ENCODE data around the gene RGP1.

RGP1 gene

DNA sequence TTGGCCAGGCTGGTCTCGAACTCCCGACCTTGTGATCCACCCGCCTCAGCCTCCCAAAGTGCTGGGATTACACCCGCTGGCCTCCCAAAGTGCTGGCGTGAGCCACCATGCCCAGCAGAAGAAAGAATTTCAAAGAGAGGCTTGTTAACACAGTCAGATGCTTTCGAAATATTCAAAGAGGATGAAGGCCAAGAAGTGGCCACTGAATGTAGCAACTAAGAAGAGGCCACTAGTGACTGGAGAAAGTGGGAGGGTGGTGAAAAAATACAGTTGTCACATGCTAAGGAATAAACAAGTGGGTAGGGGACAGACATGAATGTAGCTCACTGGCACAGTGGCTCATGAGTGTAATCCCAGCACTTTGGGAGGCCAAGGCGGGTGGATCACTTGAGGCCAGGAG lies 46.4 kb upstream of the RGP1 start:
- no peak overlapping the region for H3K4me3 ChIP-seq (ENCODE audit: low read length)
- H3K9ac ChIP-seq (ENCODE audit: low read length): no peak overlapping the region
- H3K79me2 ChIP-seq (ENCODE audit: low read length): no peaks in the 10 kb centered on the region
- H4K20me1 ChIP-seq (ENCODE audit: insufficient read depth, low read length): no peaks in the 10 kb centered on the region
- H3K27ac ChIP-seq (ENCODE audit: low read length): no peak overlapping the region
- H2AFZ ChIP-seq (ENCODE audit: low read length): no peak overlapping the region
- no peaks in the 10 kb centered on the region for H3K4me1 ChIP-seq (ENCODE audit: low read length)
- TF ChIP-seq, protein P1, sequence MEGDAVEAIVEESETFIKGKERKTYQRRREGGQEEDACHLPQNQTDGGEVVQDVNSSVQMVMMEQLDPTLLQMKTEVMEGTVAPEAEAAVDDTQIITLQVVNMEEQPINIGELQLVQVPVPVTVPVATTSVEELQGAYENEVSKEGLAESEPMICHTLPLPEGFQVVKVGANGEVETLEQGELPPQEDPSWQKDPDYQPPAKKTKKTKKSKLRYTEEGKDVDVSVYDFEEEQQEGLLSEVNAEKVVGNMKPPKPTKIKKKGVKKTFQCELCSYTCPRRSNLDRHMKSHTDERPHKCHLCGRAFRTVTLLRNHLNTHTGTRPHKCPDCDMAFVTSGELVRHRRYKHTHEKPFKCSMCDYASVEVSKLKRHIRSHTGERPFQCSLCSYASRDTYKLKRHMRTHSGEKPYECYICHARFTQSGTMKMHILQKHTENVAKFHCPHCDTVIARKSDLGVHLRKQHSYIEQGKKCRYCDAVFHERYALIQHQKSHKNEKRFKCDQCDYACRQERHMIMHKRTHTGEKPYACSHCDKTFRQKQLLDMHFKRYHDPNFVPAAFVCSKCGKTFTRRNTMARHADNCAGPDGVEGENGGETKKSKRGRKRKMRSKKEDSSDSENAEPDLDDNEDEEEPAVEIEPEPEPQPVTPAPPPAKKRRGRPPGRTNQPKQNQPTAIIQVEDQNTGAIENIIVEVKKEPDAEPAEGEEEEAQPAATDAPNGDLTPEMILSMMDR (IDR thresholded peaks at IDR 0.05; ENCODE audit: low read length): no peak
- TF ChIP-seq EZH2 (optimal IDR thresholded peaks at IDR 0.05; ENCODE audit: low read depth, low read length) (no peak), EZH2phosphoT487 (IDR thresholded peaks at IDR 0.05; ENCODE audit: low read length) (no peak)
- no peaks in the 10 kb centered on the region for H3K9me3 ChIP-seq (replicated peaks; ENCODE audit: insufficient read depth, low read length)
- H3F3A ChIP-seq (ENCODE audit: insufficient read depth, low read length): no peaks in the 10 kb centered on the region
- H3K9me2 ChIP-seq (replicated peaks; ENCODE audit: insufficient read depth, low read length): no peaks in the 10 kb centered on the region
- no peak overlapping the region for H3K4me2 ChIP-seq (ENCODE audit: low read depth, low read length)
- H3K27me3 ChIP-seq (replicated peaks; ENCODE audit: insufficient read depth, low read length): no peaks in the 10 kb centered on the region
- peaks cover 4% of the 10 kb centered on the region; the same call in 1 of the 2 replicates for H3K36me3 ChIP-seq (replicated peaks; ENCODE audit: insufficient read depth, low read length)
- no peak for DNase-seq

DNA sequence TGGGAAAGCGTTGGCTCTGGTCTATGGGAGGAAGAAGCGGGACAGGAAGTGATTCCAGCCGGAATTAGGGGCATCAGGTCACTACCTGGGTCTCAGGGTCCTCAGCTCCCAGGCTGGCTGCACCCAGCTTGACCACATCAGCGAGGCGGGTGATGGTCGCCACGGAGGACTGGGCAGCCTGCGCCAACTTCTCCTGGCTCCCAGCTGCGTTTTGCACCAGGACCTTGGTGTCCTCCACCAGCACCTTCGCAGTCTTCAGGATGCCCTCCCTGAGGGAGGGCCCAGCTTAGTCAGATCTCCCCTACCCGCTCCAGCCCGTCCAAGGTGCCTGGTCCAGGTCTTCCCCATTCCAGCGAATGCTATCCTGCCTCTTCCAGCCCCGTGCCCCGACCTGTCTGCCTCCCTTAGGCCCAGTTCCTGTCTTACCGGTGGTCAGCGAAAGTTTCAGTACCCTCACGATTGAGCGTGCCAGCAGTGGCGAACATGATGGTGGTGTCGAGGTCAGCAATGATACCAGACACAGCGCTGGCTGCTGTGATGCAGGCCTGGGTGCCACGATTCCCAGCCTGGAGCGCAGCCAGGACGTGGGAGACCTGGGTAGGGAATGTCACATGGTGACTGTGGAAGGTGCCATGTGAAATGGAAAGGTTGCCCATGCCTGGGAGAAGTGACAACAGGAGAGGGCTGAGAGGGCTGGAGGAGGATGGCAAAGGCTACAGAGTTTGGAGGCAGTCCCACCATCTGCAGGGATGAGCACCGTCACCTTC lies 45.0 kb upstream of the RGP1 start:
- TF ChIP-seq EZH2 (optimal IDR thresholded peaks at IDR 0.05; ENCODE audit: low read depth, low read length) (no peak), EZH2phosphoT487 (IDR thresholded peaks at IDR 0.05; ENCODE audit: low read length) (no peak)
- TF ChIP-seq, protein P1 (IDR thresholded peaks at IDR 0.05; ENCODE audit: low read length): no peak
- no peaks in the 10 kb centered on the region for H3K9me2 ChIP-seq (replicated peaks; ENCODE audit: insufficient read depth, low read length)

DNA sequence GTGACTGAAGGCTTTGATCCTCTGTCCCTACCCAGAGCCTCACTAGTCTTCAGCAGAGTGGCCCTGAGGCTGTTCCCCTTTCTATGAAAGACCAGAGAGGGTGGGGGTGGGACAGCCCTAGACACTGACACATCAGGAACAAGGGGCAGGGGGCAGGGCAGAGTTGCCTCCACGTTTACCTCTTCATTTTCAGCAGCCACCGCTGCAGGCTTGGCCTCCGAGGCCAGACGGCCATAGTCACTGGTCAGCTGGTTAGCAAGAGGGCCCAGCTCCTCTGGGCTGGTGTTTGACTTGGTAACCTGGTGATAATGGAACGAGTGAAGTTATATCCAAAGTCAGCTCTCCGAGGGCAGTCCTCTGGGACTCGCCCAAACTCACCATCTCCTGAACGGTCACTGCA lies 43.7 kb upstream of the RGP1 start:
- Histone ChIP-seq H3K4me2 (ENCODE audit: low read depth, low read length) (no peak overlapping the region), H3K9me2 (replicated peaks; ENCODE audit: insufficient read depth, low read length) (no peaks in the 10 kb centered on the region), H3F3A (ENCODE audit: insufficient read depth, low read length) (no peaks in the 10 kb centered on the region), H3K9ac (ENCODE audit: low read length) (no peak overlapping the region), H4K20me1 (ENCODE audit: insufficient read depth, low read length) (no peaks in the 10 kb centered on the region), H2AFZ (ENCODE audit: low read length) (no peak overlapping the region), H3K9me3 (replicated peaks; ENCODE audit: insufficient read depth, low read length) (no peaks in the 10 kb centered on the region), H3K36me3 (replicated peaks; ENCODE audit: insufficient read depth, low read length) (peaks cover 6% of the 10 kb centered on the region), H3K27ac (ENCODE audit: low read length) (no peak overlapping the region), H3K4me1 (ENCODE audit: low read length) (no peaks in the 10 kb centered on the region), H3K27me3 (replicated peaks; ENCODE audit: insufficient read depth, low read length) (no peaks in the 10 kb centered on the region), H3K79me2 (ENCODE audit: low read length) (no peaks in the 10 kb centered on the region), H3K4me3 (ENCODE audit: low read length) (no peak overlapping the region)
- TF ChIP-seq EZH2 (optimal IDR thresholded peaks at IDR 0.05; ENCODE audit: low read depth, low read length) (no peak), EZH2phosphoT487 (IDR thresholded peaks at IDR 0.05; ENCODE audit: low read length) (no peak)
- TF ChIP-seq, protein P1 (IDR thresholded peaks at IDR 0.05; ENCODE audit: low read length): no peak
- DNase-seq: no peak

More for the DNA sequence above, 45.0 kb upstream of the RGP1 start:
- peaks cover 6% of the 10 kb centered on the region; the same call in 1 of the 2 replicates for H3K36me3 ChIP-seq (replicated peaks; ENCODE audit: insufficient read depth, low read length)
- H3K27me3 ChIP-seq (replicated peaks; ENCODE audit: insufficient read depth, low read length): no peaks in the 10 kb centered on the region
- H3K4me1 ChIP-seq (ENCODE audit: low read length): no peaks in the 10 kb centered on the region
- H3F3A ChIP-seq (ENCODE audit: insufficient read depth, low read length): no peaks in the 10 kb centered on the region
- no peak overlapping the region for H3K9ac ChIP-seq (ENCODE audit: low read length)
- H3K9me3 ChIP-seq (replicated peaks; ENCODE audit: insufficient read depth, low read length): no peaks in the 10 kb centered on the region
- no peak for DNase-seq
- no peak overlapping the region for H3K4me2 ChIP-seq (ENCODE audit: low read depth, low read length)
- H3K79me2 ChIP-seq (ENCODE audit: low read length): no peaks in the 10 kb centered on the region
- H2AFZ ChIP-seq (ENCODE audit: low read length): no peak overlapping the region
- H3K27ac ChIP-seq (ENCODE audit: low read length): no peak overlapping the region
- no peaks in the 10 kb centered on the region for H4K20me1 ChIP-seq (ENCODE audit: insufficient read depth, low read length)
- H3K4me3 ChIP-seq (ENCODE audit: low read length): no peak overlapping the region
